Measurements from ENCODE around the gene PASK.

Gene PASK

DNA sequence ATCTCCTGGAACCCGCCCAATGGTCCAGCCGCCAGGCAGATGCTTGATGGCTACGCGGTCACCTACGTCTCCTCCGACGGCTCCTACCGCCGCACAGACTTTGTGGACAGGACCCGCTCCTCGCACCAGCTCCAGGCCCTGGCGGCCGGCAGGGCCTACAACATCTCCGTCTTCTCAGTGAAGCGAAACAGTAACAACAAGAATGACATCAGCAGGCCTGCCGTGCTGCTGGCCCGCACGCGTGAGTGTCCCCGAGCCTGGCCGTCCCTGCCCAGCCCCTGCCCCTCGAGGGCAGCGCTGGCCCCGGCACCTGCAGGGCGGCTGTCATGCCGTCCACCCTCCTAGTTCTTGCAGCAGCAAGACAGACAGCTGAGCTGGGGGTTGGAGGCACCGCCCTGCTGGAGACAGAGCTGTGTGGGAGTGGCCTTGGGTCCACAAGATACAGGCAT lies 83.9 kb downstream of the PASK start:
- DNase-seq (ENCODE audit: low read depth) = no peak

DNA sequence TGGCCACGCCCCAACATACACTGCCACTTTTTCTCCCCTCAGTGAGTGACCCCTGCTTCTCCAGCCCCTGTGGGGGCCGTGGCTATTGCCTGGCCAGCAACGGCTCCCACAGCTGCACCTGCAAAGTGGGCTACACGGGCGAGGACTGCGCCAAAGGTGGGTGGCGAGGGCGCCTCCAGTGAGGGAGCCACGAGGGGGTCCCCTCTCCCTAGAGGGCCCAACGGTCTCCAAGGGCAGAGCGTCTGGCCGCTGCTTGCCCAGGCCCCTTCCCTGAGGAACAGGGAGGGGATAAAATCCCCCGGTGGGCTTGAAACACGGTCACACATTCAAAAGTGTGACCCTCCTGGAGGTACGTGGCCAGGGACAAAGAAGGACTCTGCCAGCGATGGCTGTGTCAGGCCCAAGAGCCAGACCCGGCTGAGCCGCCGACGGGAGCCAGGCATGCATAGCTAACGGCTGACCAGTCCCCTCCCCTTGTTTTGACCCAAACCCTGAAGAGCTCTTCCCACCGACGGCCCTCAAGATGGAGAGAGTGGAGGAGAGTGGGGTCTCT lies 84.4 kb downstream of the PASK start:
- no peak for DNase-seq (ENCODE audit: low read depth)

DNA sequence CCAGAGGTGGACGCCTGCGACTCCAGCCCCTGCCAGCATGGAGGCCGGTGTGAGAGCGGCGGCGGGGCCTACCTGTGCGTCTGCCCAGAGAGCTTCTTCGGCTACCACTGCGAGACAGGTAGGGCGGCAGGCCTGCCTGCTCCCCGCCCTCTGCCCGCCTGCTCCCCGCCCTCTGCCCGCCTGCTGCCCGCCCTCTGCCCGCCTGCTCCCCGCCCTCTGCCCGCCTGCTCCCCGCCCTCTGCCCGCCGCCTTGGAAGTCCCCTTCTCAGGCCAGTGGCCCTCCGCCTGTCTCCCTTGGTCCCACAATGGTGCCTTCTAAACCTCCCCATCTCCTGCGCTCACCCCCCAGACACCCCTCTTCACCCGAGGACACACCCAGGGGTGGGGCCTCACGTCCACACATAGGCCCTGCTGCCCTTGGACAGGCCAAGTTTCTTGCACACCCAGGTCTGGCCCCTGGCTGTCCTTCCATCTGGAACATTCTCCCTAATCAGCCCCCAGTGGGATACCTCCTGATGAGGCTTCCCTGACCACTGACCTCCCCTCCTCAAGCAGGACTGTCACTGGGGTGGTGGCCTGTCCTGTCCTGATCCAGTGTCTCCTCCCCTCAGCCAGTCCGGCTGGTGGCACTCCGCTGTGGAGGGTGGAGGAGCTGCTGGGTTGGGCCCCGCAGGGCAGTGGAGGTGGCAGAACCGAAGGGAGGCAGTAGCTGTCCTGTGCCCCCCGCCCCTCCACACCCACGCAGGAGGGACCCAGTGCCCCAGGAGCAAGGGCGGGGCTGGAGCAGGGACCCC lies 85.1 kb downstream of the PASK start:
- DNase-seq (ENCODE audit: low read depth) = no peak

DNA sequence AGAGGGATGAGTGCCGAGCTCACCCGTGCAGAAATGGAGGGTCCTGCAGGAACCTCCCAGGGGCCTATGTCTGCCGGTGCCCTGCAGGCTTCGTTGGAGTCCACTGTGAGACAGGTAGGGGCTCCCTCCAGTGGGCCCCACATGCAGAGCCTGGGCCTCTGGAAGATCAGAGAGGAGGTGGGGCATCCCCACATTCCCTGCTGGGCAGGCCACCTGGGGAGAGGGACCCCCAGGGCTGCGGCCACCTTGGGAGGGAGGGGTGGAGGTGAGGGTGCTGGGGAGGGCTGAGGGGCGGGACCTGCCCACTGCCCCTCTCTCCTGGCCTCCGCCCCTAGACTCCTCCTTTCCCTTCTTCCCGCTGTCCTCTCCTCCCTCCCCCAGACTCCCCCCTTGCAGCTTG lies 85.7 kb downstream of the PASK start:
- no peak for DNase-seq (ENCODE audit: low read depth)

DNA sequence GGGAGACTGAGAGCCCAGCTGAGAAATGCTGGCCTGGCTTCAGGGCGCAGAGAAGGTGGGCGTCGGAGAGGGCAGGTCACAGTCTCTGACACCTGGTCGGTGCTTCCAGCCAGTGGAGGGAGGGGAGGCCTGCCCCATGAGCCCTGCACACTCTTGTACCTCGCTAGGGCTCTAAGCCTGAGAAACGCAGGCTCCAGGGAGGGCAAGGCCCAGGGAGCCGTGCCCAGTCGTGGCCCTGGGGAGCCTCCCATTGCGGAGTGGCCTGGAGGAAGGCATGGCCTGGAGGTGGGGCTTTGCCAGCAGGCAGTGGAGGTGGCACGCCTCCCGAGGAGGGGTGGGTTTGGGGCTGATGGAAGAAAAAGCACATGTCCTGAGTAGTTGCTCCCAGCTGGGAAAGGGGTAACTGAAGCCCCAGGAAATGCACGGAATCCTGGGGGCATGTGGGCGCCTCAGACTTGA lies 86.2 kb downstream of the PASK start:
- no peak for DNase-seq (ENCODE audit: low read depth)

DNA sequence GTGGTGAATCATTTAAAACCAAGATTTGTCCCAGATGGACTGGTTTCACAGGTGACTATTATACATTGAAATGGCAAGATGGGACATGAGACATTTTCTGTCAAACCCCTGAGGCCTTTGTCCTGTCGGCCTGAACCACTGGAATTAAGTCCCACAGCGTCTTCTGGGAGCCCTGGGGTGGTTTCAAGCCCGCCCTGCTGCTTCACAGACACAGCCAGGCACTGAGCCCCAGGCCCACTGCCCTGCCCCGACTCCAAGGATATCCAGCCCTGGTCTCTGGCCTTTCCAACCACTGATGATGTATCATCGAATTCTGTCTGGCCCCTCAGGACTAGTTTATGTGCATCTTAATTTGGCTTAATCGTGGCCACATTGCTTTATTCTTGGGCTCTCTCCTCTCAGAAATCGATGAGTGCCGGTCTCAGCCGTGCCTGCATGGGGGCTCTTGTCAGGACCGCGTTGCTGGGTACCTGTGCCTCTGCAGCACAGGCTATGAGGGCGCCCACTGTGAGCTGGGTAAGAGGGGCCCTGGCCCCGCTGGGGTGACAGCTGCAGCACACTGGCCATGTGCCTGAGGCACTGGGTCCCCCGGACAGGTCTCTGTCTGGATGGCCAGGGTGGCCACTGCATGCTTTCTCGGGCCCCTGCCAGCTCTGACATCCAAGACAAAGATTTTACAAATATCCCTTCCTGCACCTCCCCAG lies 86.7 kb downstream of the PASK start:
- DNase-seq (ENCODE audit: low read depth) = no peak

DNA sequence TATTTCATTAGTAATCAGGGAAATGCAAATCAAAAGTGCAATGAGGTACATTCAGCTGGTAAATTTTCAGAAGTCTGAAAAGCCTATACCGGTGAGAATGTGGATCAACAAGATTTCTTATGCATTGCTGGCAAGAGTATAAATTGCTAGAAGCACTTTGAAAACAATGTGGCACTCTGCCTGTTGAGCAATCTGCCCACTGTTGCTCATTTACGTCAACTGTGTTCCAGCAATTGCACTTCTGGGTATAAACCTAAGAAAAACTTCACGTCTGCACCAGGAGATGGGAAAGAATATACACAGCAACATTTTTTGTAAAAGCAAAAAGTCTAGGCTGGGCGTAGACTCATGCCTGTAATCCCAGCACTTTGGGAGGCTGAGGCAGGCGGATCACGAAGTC lies 88.0 kb downstream of the PASK start:
- no peak for DNase-seq (ENCODE audit: low read depth)
